ENCODE results near the gene GREB1.

Gene GREB1

DNA sequence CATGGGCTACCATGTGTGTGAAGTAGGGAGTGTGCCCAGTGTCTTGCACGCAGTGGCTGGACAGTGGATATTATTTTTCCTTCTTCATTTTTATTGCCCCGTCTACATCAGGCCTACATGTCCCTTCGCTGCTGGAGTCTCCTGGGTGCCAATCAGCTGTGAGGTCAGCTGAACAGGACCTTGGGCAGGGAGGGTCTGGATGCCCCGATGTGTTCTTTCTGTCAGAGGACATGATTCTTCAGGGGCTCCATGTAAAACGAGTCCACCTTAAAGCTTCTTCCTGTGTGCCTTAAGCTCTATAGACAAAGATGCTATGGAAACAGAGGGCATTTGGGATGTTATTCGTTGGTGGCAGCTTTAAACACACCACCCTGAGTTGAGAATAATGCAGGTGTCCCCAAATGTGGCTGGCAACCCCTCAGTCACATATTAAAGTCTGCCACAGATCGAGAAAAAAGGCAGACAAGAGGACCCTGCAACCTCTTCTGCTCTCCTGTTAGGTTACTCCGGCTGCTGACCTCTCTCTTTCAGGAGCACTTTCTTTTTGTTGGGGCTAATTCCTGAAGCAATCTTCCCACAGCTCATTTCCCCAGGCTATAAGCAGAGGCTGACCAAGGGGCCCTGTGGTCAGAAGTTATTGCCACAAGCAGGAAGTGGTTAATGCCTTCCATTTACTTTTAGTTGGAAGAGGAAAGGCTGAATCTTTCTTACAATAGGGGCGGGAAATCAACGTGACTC lies 20.0 kb downstream of the GREB1 start:
- no peaks in the 10 kb centered on the region for H3K9me3 ChIP-seq (ENCODE audit: control insufficient read depth, insufficient read depth, low read depth, low read length)
- TF ChIP-seq ZNF24 (tag by site-specific recombination; IDR thresholded peaks at IDR 0.05) (no peak), SCRT1 (tag by site-specific recombination; IDR thresholded peaks at IDR 0.05; ENCODE audit: borderline replicate concordance) (no peak)
- no peak overlapping the region for H3K27ac ChIP-seq (ENCODE audit: extremely low read depth, low read depth, low read length)
- H3K4me3 ChIP-seq (ENCODE audit: low read depth, low read length), result no peak overlapping the region
- ChIA-PET CTCF (interaction anchor here (0.6 to 1.1 kb wide), 3 partner anchors 78 to 728 kb away, joined by 3 to 4 read pairs (median 3); no protein-coding TSS in a partner anchor), POLR2A (no interaction called here)
- H3K4me1 ChIP-seq (ENCODE audit: control insufficient read depth, insufficient read depth, low read length), result no peaks in the 10 kb centered on the region
- H3K36me3 ChIP-seq (ENCODE audit: control insufficient read depth in 2 of 2, insufficient read depth in 1 of 2, low read length in 2 of 2), result no peaks in the 10 kb centered on the region

DNA sequence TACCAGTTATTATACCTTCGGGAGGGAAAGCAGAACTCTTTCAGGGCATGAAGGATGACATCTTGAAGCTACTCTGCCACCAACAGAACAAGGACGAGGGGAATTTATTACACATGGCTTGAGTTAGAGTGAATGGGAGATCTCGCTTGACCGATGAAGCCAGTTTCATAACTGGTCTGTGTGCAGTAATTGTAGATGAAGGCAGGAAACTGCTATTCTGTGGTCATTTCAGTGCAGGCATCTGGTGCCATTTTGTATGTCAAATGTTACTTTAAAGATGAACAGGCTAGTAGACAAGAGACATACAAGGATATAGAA lies 20.5 kb downstream of the GREB1 start:
- no peaks in the 10 kb centered on the region for H3K9me3 ChIP-seq (ENCODE audit: control insufficient read depth, insufficient read depth, low read depth, low read length)
- no peaks in the 10 kb centered on the region for H3K4me1 ChIP-seq (ENCODE audit: control insufficient read depth, insufficient read depth, low read length)
- no peak overlapping the region for H3K4me3 ChIP-seq (ENCODE audit: low read depth, low read length)
- H3K36me3 ChIP-seq (ENCODE audit: control insufficient read depth in 2 of 2, insufficient read depth in 1 of 2, low read length in 2 of 2), result no peaks in the 10 kb centered on the region
- POLR2A ChIA-PET, result no interaction called here
- CTCF ChIA-PET, result interaction anchor here (0.6 to 1.3 kb wide), 4 partner anchors 19 to 728 kb away, joined by 3 to 5 read pairs (median 4); no protein-coding TSS in a partner anchor
- TF ChIP-seq ZNF16 (tag by site-specific recombination; IDR thresholded peaks at IDR 0.05; ENCODE audit: low read depth) (no peak), ZNF670 (tag by site-specific recombination; IDR thresholded peaks at IDR 0.05; ENCODE audit: low read depth) (no peak), WT1 (tag by site-specific recombination; IDR thresholded peaks at IDR 0.05) (no peak), KLF10 (tag by site-specific recombination; IDR thresholded peaks at IDR 0.05) (no peak), ZNF785 (tag by site-specific recombination; IDR thresholded peaks at IDR 0.05) (no peak), ZNF157 (tag by site-specific recombination; IDR thresholded peaks at IDR 0.05) (no peak), ZNF324 (tag by site-specific recombination; IDR thresholded peaks at IDR 0.05) (no peak), GLIS1 (tag by site-specific recombination; IDR thresholded peaks at IDR 0.05) (no peak), ZNF423 (tag by site-specific recombination; IDR thresholded peaks at IDR 0.05) (no peak), ZNF530 (tag by site-specific recombination; IDR thresholded peaks at IDR 0.05; ENCODE audit: low read depth) (no peak), ZNF560 (tag by site-specific recombination; IDR thresholded peaks at IDR 0.05; ENCODE audit: borderline replicate concordance) (no peak), KLF16 (tag by site-specific recombination; IDR thresholded peaks at IDR 0.05) (no peak), ZNF548 (tag by site-specific recombination; IDR thresholded peaks at IDR 0.05) (no peak), ZNF792 (tag by site-specific recombination; IDR thresholded peaks at IDR 0.05) (no peak), OVOL3 (tag by site-specific recombination; IDR thresholded peaks at IDR 0.05) (no peak), ZNF221 (tag by site-specific recombination; IDR thresholded peaks at IDR 0.05; ENCODE audit: borderline replicate concordance) (no peak), ZNF585B (tag by site-specific recombination; IDR thresholded peaks at IDR 0.05) (no peak)
- TF ChIP-seq, protein P1, sequence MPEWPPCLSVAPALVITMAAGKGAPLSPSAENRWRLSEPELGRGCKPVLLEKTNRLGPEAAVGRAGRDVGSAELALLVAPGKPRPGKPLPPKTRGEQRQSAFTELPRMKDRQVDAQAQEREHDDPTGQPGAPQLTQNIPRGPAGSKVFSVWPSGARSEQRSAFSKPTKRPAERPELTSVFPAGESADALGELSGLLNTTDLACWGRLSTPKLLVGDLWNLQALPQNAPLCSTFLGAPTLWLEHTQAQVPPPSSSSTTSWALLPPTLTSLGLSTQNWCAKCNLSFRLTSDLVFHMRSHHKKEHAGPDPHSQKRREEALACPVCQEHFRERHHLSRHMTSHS (tag by site-specific recombination; IDR thresholded peaks at IDR 0.05), result no peak
- H3K27ac ChIP-seq (ENCODE audit: extremely low read depth, low read depth, low read length), result no peak overlapping the region

DNA sequence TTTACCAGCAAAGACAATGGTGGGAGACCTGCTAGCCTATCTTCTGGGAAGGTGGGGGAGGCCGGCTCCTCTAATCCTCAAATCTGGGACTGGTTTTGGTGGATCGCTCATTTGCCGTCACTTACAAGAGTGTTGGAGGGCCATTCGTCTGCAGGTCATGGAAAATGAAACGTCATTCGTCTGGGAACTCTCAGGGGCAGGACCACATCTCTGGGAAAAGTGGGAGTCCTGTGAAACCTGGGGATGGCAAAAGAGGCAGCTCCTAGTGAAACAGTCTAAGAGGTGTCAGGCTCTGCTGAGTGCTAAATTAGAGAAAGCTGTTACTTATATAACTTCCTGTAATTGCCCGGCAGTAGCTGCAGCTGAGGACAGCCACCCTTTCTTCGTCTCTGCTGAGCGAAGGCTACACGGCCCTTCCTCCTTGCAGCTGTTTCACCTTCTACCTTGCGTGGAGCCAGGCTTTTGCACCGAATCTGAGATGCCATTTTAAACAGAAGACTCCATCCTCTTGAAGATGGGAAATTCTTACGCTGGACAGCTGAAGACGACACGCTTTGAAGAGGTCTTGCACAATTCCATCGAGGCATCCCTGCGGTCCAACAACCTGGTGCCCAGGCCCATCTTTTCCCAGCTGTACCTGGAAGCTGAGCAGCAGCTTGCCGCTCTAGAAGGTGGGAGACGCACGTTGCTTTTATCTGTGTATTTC lies 22.4 kb downstream of the GREB1 start:
- Histone ChIP-seq H3K36me3 (ENCODE audit: control insufficient read depth in 2 of 2, insufficient read depth in 1 of 2, low read length in 2 of 2) (no peaks in the 10 kb centered on the region), H3K4me1 (ENCODE audit: control insufficient read depth, insufficient read depth, low read length) (no peaks in the 10 kb centered on the region), H3K4me3 (ENCODE audit: low read depth, low read length) (no peak overlapping the region), H3K27ac (ENCODE audit: extremely low read depth, low read depth, low read length) (no peak overlapping the region), H3K9me3 (ENCODE audit: control insufficient read depth, insufficient read depth, low read depth, low read length) (no peaks in the 10 kb centered on the region)
- ChIA-PET CTCF (interaction anchor here (0.6 kb wide), 1 partner anchor 56 kb away, joined by 3 read pairs; no protein-coding TSS in a partner anchor), POLR2A (no interaction called here)
- TF ChIP-seq, protein P2, sequence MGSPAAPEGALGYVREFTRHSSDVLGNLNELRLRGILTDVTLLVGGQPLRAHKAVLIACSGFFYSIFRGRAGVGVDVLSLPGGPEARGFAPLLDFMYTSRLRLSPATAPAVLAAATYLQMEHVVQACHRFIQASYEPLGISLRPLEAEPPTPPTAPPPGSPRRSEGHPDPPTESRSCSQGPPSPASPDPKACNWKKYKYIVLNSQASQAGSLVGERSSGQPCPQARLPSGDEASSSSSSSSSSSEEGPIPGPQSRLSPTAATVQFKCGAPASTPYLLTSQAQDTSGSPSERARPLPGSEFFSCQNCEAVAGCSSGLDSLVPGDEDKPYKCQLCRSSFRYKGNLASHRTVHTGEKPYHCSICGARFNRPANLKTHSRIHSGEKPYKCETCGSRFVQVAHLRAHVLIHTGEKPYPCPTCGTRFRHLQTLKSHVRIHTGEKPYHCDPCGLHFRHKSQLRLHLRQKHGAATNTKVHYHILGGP (tag by site-specific recombination; IDR thresholded peaks at IDR 0.05), result no peak
- no peak for TF ChIP-seq ZNF214 (tag by site-specific recombination; IDR thresholded peaks at IDR 0.05; ENCODE audit: borderline replicate concordance)
- no peak for TF ChIP-seq SP7 (tag by site-specific recombination; IDR thresholded peaks at IDR 0.05)
- TF ChIP-seq BCL11A (tag by site-specific recombination; IDR thresholded peaks at IDR 0.05; ENCODE audit: low read depth), result no peak
- TF ChIP-seq KLF8 (tag by site-specific recombination; IDR thresholded peaks at IDR 0.05), result no peak
- TF ChIP-seq ZNF549 (tag by site-specific recombination; IDR thresholded peaks at IDR 0.05), result no peak
- no peak for TF ChIP-seq FEZF1 (tag by site-specific recombination; IDR thresholded peaks at IDR 0.05)
- TF ChIP-seq ZNF202 (tag by site-specific recombination; IDR thresholded peaks at IDR 0.05; ENCODE audit: borderline replicate concordance), result no peak
- TF ChIP-seq ZNF138 (tag by site-specific recombination; IDR thresholded peaks at IDR 0.05; ENCODE audit: borderline replicate concordance), result no peak
- TF ChIP-seq SETDB1 (IDR thresholded peaks at IDR 0.05; ENCODE audit: insufficient read length, low read length), result no peak
- TF ChIP-seq ZNF169 (tag by site-specific recombination; IDR thresholded peaks at IDR 0.05), result no peak
- TF ChIP-seq ZNF274 (IDR thresholded peaks at IDR 0.05; ENCODE audit: low read length), result no peak
- no peak for TF ChIP-seq ZNF274 (tag by site-specific recombination; IDR thresholded peaks at IDR 0.05; ENCODE audit: borderline replicate concordance)
